GM10847 (cell line): Measurements from ENCODE around the gene CCDC90B.

Experiments
- POLR2A ChIP-seq: IDR thresholded peaks from 2 replicates; pipeline ENCODE4 v1.6.1; 2011; ENCODE audit not compliant: insufficient read length; ENCODE audit errors: extremely low read depth

CCDC90B gene

DNA sequence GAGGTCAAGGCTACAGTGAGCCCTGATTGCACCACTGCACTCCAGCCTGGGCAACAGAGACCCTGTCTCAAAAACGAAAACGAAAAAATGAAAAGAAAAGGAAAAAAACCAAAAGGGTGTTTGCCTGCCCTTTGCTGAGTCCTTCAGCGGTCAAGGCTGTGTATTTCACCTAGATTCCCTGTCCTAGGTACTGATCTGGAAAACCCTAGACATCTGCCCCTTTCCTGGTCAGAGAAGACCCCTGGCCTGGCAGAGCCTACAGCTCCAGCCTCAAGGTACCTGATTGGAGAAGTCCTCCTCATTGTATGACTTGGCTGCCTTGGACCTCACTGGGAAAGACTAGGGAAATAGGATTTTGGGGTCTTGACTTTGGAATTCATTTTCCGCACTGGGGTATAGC is 8.0 kb upstream of the CCDC90B start:
- TF ChIP-seq POLR2A = no peak

DNA sequence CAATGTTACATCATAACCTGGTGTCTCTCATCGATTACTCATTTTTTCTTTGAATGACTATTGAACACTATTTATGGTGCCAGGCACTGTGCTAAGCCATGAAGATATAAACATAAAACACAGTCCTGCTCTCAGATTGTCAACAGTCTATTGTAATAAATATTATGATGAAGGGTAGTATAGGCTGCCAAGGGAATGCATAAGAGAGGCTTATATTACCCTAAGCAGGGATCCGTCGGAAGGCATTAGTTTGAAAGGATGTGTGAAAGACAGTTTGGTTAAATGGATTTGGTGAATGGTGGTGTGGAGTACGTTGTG is 7.2 kb upstream of the CCDC90B start:
- no peak for TF ChIP-seq POLR2A

DNA sequence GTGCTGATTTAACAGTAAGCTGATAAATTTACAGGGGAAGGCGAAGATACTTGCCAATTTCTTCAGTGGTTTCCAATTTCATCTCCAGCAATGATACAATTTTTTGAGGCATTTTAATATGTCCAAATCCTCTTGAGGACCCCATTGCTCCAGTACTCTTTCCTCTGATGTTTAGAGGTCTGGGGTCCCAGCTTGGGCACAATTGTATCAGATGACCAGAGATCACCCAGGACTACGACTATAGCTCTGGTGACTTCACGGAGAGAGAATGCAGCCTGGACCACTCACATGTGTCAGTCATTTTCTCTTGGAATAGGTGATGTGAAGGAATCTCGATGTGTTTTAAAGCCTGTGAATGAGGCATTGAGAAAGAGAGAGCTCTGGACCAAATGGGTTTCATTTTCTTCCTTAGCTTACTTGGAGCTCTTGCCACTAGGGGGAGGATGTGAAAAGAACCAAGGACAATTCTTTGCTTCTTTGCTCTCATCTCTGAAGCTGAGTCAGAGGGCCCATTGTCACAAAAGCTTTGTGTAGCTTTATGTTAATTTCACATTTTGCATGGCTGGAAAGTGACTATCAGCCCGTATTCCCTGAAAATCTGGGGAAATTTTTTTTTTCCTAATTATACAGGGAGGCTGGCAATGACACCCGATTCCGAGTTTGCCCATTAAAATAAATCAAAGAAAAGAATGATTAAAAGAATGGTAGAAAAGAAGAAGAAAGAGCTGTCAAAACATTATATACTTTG is 6.7 kb upstream of the CCDC90B start:
- no peak for TF ChIP-seq POLR2A

DNA sequence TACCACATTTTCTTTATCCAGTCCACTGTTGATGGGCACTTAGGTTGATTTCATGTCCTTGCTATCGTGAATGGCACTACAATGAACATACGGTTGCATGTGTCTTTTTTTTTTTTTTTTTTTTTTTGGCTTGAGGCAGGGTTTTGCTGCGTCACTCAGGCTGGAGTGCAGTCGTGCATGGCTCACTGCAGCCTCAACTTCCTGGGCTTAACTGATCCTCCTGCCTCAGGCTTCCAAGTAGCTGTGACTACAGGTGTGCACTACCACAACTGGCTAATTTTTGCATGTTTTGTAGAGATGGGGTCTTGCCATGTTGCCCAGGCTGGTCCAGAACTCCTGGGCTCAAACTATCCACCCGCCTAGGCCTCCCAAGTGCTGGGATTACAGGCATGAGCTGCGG is 1.5 kb upstream of the CCDC90B start:
- TF ChIP-seq POLR2A = no peak

DNA sequence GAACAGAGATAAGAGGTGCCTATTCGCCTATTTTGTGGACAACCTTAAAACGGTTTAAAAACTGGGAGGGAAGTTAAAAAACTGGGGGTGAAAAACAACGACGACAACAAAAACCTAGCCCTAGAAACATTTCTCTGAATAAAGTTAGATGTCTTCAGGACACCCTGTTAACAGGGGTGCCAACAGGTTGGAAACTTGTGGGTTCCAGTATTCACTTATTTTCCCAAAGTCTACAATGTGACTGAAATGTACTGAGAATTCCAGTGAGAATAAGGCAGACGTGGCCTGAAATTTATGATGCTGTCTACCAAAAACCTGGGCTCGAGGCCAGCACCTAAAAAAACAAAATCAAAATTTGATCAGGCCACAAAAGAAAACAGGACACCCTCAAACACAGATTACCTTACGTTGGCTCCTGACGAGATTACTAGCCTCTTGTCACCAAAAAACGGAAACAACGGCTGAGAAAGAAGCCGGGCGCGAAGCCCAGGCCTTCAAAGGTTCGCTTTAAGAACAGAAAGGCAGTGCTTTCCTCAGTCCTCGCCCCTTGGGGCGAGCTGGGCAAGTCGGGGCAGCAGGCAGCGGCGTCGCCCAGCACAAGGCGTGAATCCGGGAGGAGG is 906 bp downstream of the CCDC90B start:
- no peak for TF ChIP-seq POLR2A

DNA sequence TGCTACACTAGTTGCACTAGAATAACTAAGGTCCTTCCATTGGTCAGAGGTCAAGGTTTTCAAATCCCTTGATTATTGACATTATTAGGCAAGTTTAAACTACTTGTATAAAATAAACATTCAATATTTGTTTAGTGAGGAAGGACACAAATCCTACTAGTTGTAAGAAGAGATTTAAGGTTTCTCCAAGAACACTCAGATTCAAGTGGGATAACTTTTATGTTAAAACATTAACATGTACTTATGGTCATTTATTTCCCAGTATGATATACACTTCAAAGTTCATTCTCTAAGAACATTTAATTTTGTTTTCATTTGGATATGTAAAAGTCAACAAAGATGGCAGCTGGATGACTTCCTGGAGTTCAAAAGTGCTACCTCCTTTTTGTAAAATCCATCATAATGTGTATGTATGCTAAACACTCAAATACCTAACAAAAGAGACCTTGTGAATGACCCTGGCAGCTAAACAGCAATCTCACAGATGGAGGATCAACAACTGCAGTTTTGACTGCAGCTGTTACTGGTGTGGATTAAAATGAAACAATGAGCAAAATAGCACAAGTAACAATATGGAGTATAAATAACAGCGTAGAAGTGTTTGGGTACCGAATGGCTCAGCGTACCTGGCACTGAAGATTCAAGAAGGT is 1.5 kb downstream of the CCDC90B start:
- no peak for TF ChIP-seq POLR2A

DNA sequence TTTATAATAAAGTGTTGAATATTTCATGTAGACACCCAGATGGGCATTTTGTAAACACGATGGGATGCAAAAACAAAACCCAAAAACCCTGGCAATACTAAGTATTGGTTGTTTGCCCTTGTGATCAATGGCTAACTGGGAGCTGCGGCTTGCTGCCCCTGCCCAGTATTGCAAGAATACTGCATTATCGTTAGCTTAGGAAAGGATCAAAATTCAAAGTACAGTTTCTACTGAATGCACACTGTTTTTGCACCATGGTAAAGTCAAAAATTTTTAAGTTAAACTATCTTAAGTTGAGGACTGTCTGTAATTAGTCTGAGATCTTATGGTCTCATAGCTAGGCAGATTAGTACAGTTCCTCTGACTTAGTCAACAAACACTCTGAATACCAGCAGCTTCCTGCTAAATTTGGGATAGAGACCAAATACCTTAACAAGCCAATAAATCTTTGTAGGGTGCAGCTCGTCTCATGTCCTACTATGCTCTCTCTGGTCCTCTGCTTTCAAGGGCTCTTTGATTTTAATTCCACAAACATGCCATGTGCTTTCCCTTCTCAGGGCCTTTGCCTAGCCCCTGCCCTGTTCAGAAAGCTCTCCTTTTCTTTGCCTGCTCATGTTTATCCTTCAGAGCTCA is 4.0 kb downstream of the CCDC90B start:
- TF ChIP-seq POLR2A = no peak

DNA sequence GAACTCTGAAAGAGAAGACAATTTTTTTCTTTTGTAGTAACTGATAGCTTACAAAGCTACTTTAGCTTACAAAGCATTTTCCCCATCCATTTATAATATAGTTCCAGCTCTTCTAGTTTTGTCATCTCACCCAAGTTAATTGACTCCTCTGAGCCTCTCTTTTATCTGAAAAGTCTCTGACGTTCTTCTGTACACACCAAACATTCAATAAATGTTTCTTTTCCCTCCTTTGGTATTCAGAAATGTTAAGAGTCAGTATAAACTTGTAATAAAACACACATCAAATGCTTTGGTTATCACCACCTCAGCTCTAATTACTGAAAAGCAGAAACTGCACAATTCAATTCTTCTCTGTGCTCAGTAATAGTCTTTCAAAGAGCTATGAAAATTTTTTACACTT is 5.9 kb downstream of the CCDC90B start:
- no peak for TF ChIP-seq POLR2A

DNA sequence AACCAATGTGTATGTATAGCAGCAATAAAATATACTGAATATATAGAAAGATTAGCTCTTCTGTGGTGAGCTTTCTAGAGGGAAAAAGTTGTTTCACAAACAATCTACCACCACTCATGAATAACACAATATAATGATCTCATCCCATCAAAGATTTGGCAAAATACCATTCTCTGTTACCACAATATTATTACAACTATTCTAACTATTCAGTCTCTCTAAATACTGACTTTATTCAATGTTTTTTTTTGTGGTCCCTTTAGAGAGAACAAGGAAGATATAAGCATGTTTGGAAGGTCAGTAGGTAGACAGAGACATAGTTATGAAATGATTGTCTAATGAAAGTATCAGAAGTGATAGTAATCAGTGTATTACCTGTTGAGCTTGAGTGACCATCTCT is 7.8 kb downstream of the CCDC90B start:
- TF ChIP-seq POLR2A = no peak

DNA sequence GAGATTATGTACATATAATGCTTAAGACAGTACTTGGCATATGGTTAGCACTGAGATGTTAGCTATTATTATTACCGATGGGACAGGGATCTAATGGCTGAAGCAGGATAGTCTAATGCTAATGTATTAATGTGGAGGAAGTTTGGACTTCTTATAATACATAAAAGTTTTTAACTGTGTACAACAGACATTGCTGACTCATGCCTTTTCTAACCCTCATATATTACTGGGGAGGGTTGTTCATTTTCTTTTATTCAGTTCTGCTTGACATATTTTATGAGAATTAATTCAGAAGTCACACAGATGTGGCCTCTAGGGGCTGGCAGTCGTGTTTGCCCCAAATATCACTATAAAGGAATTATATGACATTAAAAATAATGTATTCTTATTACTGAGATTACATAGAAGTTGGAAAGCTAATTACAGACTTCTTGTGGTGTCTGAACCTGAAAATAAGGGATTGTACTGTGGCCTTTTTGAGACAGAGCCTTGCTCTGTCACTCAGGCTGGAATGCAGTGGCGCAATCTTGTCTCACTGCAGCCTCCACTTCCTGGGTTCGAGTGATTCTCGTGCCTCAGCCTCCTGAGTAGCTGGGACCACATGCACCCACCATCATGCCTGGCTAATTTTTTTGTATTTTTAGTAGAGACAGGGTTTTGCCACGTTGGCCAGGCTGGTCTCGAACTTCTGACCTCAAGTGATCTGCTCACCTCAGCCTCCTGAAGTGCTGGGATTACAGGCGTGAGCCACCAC is 10.1 kb downstream of the CCDC90B start:
- TF ChIP-seq POLR2A = no peak

DNA sequence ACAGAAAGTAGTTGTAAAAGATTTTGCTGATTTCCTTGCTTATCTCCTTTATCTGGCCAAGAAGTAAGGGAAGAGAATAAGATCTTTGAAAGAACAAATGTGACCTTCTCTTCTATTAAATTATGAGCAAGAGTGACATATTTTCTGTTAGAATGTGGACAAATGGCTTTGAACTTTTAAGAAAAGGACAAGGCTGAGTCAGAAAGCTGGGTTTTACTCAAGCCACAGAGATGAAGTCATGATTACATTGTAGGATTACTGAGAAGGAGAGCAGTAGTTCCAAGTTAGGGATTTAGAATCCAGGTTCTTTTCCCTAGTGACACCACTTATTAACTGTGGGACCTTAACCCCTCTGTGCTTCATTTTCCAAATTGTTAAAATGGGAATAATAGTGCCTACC is 13.5 kb downstream of the CCDC90B start:
- TF ChIP-seq POLR2A = no peak

DNA sequence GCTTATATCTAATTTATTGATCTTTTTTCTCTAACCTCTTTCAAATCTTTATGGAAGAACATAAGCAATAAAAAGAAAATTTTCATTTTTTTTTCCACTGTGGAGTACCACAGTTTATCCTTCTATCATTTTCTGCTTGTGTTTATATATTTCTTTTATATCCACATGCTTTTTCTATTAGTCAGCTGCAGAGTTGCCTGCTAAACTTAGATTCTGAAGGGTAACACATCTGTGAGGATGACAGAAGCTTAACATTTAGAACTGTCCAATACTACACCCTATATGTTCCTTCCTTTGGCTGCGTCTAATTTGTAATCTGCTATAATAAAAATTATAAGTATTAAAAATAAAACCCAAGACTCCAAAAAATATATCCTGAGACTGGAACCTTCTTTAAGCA is 20.8 kb downstream of the CCDC90B start:
- TF ChIP-seq POLR2A = no peak

DNA sequence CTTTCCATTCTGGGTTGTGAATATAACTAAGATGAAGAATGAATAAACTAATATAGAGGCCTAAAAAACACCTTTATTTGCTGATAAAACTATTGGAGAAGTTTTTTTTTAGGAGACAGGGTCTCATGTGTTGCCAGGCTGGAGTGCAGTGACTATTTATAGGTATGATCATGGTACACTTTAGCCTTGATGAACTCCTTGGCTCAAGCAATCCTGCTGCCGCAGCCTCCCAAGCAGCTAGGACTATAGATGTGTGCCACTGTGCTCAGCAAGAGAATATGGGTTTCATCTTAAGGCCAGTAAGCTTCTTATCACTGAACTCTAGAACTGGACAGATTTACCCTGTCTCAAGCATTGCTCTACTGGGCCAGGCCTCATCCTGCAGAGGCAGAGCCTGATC is 26.6 kb downstream of the CCDC90B start:
- TF ChIP-seq POLR2A = no peak

DNA sequence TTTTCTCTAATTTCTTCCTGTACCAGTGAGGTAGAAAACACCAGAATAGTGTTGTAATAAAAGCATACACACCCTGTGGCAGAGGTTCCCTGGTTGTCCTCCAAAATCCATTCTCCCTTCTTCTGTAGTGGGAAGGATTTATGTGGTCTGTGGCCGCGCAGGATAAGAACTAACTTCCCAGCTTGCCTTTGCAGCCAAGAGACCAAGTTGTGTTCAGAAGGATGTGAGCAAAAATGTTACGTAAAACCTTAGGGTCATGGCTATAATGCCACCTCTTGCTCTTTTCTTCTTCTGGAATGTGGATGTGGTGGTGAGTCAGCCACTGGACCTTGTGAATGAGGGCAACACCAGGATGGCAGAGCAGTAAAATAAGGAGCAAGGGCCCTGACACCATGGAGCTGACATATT is 28.4 kb downstream of the CCDC90B start:
- TF ChIP-seq POLR2A = no peak

DNA sequence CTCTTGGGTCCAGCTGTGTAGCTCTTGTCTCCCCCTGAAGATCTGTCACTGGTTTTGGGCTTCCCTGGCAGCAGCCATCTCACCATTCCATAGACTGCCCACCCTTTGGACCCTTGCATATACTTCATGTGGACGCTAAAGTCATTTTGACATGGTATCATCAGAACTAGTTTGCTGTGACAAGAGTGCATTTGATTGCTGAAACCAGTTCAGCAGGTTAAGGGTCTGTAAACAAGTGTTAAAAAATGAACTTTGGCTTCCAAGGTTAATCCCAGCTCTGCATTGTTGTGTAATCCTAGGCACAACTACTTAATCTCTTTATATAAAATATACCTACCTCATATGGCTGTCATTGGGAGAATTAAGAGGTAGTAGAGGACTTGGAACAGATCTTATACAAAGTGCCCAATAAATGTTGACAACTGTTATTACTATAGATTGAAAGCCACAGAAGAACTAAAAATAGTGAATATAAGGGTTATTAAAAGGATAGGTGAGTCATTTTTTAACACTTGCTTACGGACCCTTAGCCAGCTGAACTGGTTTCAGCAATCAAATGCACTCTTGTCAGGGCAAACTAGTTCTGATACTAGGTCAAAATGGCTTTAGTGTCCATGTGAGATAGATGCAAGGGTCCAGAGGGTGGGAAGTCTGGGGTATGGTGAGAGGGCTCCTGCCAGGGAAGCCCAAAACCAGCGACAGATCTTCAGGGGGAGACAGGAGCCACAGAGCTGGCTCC is 29.4 kb downstream of the CCDC90B start:
- TF ChIP-seq POLR2A = no peak
